CD4-positive, alpha-beta T cell (primary cell): ENCODE measurements around the gene FERMT2. TPM values are rescaled to one million over a fixed set of nuclear protein-coding genes. Genes with fewer than 3 reads are reported as not detected.

Experiments
- ATAC-seq: fragments of 200-7000 bp; cut with Tn5 transposase; one replicate; pipeline ENCODE4 v1.10.0; 2022; ENCODE audit warnings: mild to moderate bottlenecking; ENCODE audit not compliant: poor library complexity
- CTCF ChIA-PET: fragments of 350-600 bp; sonication (Branson Sonifier 250); formaldehyde crosslinking; loops from one replicate; lab custom pipeline; 2021; ENCODE audit warnings: antibody characterized with exemption, inconsistent platforms; lab: Charles Lee
- POLR2A ChIA-PET: fragments of 350-600 bp; sonication (Branson Sonifier 250); formaldehyde crosslinking; loops from one replicate; lab custom pipeline; 2021; ENCODE audit warnings: antibody characterized with exemption, inconsistent platforms; lab: Charles Lee
- DNase-seq, 14 experiments: peaks; one replicate each; pipeline ENCODE4 v3.0.0-alpha.2; 2013 to 2020; ENCODE audit warnings: mixed read lengths in 2 of 14
- H3K27ac ChIP-seq, 2 donors: one replicate each; pipeline versions ENCODE4 v1.5.1 to v1.7.0; 2013; ENCODE audit warnings: low read length in 2 of 2, low read depth in 1 of 2, mild to moderate bottlenecking in 1 of 2
- H3K27me3 ChIP-seq, 2 experiments: 1 replicate in 1 of 2; 2 replicates in 1 of 2; pipeline versions ENCODE4 v1.6.1 to v1.7.0; 2013; ENCODE audit warnings: low read length in 2 of 2, control low read depth in 1 of 2, mild to moderate bottlenecking in 1 of 2, moderate library complexity in 1 of 2; ENCODE audit not compliant: insufficient read depth in 2 of 2, control insufficient read depth in 1 of 2
- H3K36me3 ChIP-seq: one replicate; pipeline ENCODE4 v1.6.1; 2013; ENCODE audit warnings: low read length, control low read depth; ENCODE audit not compliant: insufficient read depth
- H3K4me1 ChIP-seq: one replicate; pipeline ENCODE4 v1.6.1; 2013; ENCODE audit warnings: low read length, control low read depth; ENCODE audit not compliant: insufficient read depth
- H3K4me3 ChIP-seq: one replicate; pipeline ENCODE4 v1.5.1; 2013; ENCODE audit warnings: mild to moderate bottlenecking, low read length, moderate library complexity
- H3K9me3 ChIP-seq, 2 experiments: 1 replicate in 1 of 2; 2 replicates in 1 of 2; pipeline versions ENCODE4 v1.6.1 to v1.7.0; 2013; ENCODE audit warnings: low read length in 2 of 2, mild to moderate bottlenecking in 2 of 2, control low read depth in 1 of 2, moderate library complexity in 1 of 2; ENCODE audit not compliant: control insufficient read depth in 1 of 2, insufficient read depth in 1 of 2
- H3K27ac Mint-ChIP-seq: one replicate; pipeline ENCODE4 v1.8.0; 2020; ENCODE audit warnings: mixed read lengths
- H3K27me3 Mint-ChIP-seq: one replicate; pipeline ENCODE4 v1.8.0; 2021; ENCODE audit warnings: mixed read lengths
- H3K36me3 Mint-ChIP-seq: one replicate; pipeline ENCODE4 v1.8.0; 2021; ENCODE audit warnings: low read depth, mixed read lengths
- H3K4me1 Mint-ChIP-seq: one replicate; pipeline ENCODE4 v1.8.0; 2021; ENCODE audit warnings: low read depth, mixed read lengths
- H3K4me3 Mint-ChIP-seq: one replicate; pipeline ENCODE4 v1.8.0; 2020; ENCODE audit warnings: mild to moderate bottlenecking, mixed read lengths
- H3K9me3 Mint-ChIP-seq: one replicate; pipeline ENCODE4 v1.8.0; 2020; ENCODE audit warnings: mixed read lengths
- intact Hi-C, 2 experiments: fragments of 100-400 bp; cut with DNase I in 1 of 2; cut with micrococcal nuclease in 1 of 2; formaldehyde crosslinking; loops; one replicate each; pipeline versions ENCODE4 v1.15.1 to v1.9.0; 2023 to 2025; cut with DNase I, micrococcal nuclease
- total RNA-seq, 174 experiments: library from RNA in 2 of 174; stranded (reverse) in 2 of 174; gene quantifications; one replicate each; pipeline ENCODE4 v1.2.3 and lab custom pipeline; 2021 to 2026
- TF ChIP-seq, protein P1 (sequence below): fragments of 200-600 bp; IDR thresholded peaks from one replicate; pipeline ENCODE4 v1.8.0; 2022; ENCODE audit warnings: antibody characterized with exemption, mild to moderate bottlenecking

Gene FERMT2
- total RNA-seq, 2 experiments from 2014 or later = 0.44 to 0.61 TPM

DNA sequence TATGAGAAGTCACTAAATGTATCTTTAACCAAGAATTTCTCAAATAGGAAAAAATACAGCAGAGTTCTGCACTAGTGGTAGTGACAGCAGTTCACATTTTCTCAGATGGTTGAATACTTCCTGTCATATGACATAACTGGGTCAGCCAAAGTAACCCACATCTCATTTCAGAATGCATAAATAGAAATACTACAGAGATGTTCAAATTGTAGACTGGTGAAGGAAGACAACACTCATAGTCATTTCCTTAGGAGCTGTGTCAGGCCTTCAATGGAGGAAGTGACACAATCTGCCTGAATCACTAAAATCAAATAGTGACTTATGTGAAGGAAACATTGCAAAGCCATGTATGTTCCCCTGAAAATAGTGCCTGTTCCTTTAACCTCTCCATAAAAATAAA is 32.4 kb downstream of the FERMT2 start:
- intact Hi-C loops = loop anchor here (2.0 to 5.0 kb wide), 2 partner anchors 32 to 34 kb away; partner anchors contain the start of gene FERMT2 (in 2 of the 2)
- TF ChIP-seq, protein P1, sequence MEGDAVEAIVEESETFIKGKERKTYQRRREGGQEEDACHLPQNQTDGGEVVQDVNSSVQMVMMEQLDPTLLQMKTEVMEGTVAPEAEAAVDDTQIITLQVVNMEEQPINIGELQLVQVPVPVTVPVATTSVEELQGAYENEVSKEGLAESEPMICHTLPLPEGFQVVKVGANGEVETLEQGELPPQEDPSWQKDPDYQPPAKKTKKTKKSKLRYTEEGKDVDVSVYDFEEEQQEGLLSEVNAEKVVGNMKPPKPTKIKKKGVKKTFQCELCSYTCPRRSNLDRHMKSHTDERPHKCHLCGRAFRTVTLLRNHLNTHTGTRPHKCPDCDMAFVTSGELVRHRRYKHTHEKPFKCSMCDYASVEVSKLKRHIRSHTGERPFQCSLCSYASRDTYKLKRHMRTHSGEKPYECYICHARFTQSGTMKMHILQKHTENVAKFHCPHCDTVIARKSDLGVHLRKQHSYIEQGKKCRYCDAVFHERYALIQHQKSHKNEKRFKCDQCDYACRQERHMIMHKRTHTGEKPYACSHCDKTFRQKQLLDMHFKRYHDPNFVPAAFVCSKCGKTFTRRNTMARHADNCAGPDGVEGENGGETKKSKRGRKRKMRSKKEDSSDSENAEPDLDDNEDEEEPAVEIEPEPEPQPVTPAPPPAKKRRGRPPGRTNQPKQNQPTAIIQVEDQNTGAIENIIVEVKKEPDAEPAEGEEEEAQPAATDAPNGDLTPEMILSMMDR = no peak
- peak overlapping the region; percentile 48 to 76 for H3K27ac ChIP-seq
- H3K9me3 ChIP-seq = no peaks in the 10 kb centered on the region
- ChIA-PET POLR2A (interaction anchor here (1.0 to 1.4 kb wide), 4 partner anchors 23 to 234 kb away, joined by 3 to 4 read pairs (median 3); no protein-coding TSS in a partner anchor), CTCF (interaction anchor here (0.6 to 1.5 kb wide), 2 partner anchors 42 to 141 kb away, joined by 3 read pairs; no protein-coding TSS in a partner anchor)
- H3K4me3 Mint-ChIP-seq = no peak overlapping the region
- DNase-seq = peak in 7 of 14 experiments; percentile 2 to 89 (median 26)
- peak overlapping the region; percentile 94 for H3K27ac Mint-ChIP-seq
- peaks cover 10% of the 10 kb centered on the region for H3K4me1 ChIP-seq
- H3K36me3 ChIP-seq = no peaks in the 10 kb centered on the region
- no peaks in the 10 kb centered on the region for H3K27me3 ChIP-seq
- H3K36me3 Mint-ChIP-seq = no peaks in the 10 kb centered on the region
- no peak overlapping the region for H3K4me3 ChIP-seq
- H3K27me3 Mint-ChIP-seq = no peaks in the 10 kb centered on the region
- H3K9me3 Mint-ChIP-seq = no peaks in the 10 kb centered on the region
- peaks cover 35% of the 10 kb centered on the region for H3K4me1 Mint-ChIP-seq
- peak; percentile 98 for ATAC-seq

DNA sequence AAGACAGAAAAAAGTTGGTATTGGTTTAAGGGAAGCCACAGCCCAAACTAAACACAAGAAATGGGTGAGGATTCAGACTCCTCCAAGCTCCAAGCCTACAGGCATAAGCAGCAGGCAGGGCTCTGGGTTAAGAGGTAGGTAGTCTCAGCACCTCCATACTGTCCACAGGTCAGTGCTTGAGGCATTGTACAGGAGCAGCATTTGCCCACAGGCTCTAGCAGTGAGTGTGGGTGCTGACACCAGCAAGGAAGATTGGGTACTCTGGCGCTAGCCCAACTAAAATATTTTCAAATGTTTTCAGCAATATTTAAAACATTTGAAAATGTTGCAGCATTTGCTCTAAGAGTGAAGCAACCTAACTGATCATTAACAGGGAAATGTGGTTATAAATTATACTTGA is 33.1 kb downstream of the FERMT2 start:
- no peaks in the 10 kb centered on the region for H3K9me3 Mint-ChIP-seq
- DNase-seq (peak in 3 of 14 experiments; percentile 8 to 18 (median 8)), ATAC-seq (no peak)
- peaks cover 35% of the 10 kb centered on the region for H3K4me1 Mint-ChIP-seq
- intact Hi-C loops = loop anchor here (2.0 to 5.0 kb wide), 2 partner anchors 33 to 35 kb away; partner anchors contain the start of gene FERMT2 (in 2 of the 2)
- peaks cover 10% of the 10 kb centered on the region for H3K4me1 ChIP-seq
- H3K36me3 Mint-ChIP-seq = no peaks in the 10 kb centered on the region
- peak overlapping the region; percentile 44 to 48 for H3K27ac ChIP-seq
- ChIA-PET CTCF (no interaction called here), POLR2A (interaction anchor here (1.2 kb wide), 1 partner anchor 234 kb away, joined by 3 read pairs; no protein-coding TSS in a partner anchor)
- peak overlapping the region; percentile 94 for H3K27ac Mint-ChIP-seq
- H3K9me3 ChIP-seq = no peaks in the 10 kb centered on the region
- TF ChIP-seq, protein P1 = no peak
- H3K27me3 ChIP-seq = no peaks in the 10 kb centered on the region
- H3K4me3 Mint-ChIP-seq = peak overlapping the region; percentile 21
- H3K27me3 Mint-ChIP-seq = no peaks in the 10 kb centered on the region
- no peaks in the 10 kb centered on the region for H3K36me3 ChIP-seq
- H3K4me3 ChIP-seq = no peak overlapping the region

DNA sequence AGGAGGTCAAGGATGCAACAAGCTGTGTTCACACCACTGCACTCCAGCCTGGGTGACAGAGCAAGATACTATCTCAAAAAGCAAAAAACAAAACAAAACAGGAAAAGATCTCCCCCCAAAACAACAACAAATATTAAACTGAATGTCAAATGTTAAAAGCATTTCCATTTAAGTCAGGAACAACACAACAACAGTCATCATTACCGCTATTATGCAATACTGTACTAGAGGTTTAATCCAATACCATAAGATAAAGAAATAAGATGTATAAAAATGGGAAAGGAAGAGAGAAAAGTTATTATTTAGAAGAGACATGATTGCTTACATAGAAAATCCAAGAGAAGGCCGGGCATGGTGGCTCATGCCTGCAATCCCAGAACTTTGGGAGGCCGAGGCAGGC is 36.6 kb downstream of the FERMT2 start:
- Mint-ChIP-seq H3K4me3 (no peak overlapping the region), H3K4me1 (peaks cover 30% of the 10 kb centered on the region), H3K27me3 (no peaks in the 10 kb centered on the region), H3K27ac (no peak overlapping the region), H3K9me3 (no peaks in the 10 kb centered on the region), H3K36me3 (no peaks in the 10 kb centered on the region)
- POLR2A ChIA-PET = no interaction called here
- Histone ChIP-seq H3K36me3 (no peaks in the 10 kb centered on the region), H3K27me3 (no peaks in the 10 kb centered on the region), H3K9me3 (no peaks in the 10 kb centered on the region), H3K4me3 (no peak overlapping the region), H3K4me1 (peaks cover 10% of the 10 kb centered on the region), H3K27ac (no peak overlapping the region)
- DNase-seq (no peak), ATAC-seq (no peak)
- TF ChIP-seq, protein P1 = no peak
- CTCF ChIA-PET = no interaction called here
- intact Hi-C loops = no loop called here
